ENCODE measurements around the gene KCNH2. TPM values are rescaled to one million over a fixed set of nuclear protein-coding genes. Genes with fewer than 3 reads are reported as not detected.

KCNH2 gene
- polyA plus RNA-seq, 1 experiment, result 0.06 TPM

- H3K4me3 ChIP-seq (ENCODE audit: low read depth, low read length), result no peak overlapping the region
- CTCF ChIA-PET, result interaction anchor here (0.6 to 1.5 kb wide), 3 partner anchors 18 to 140 kb away, joined by 3 to 8 read pairs (median 5); no protein-coding TSS in a partner anchor
- TF ChIP-seq CTCF (IDR thresholded peaks at IDR 0.05; ENCODE audit: insufficient read depth, low read depth, low read length), result no peak
- no peak for DNase-seq (ENCODE audit: low read depth)
- no peaks in the 10 kb centered on the region for H3K36me3 ChIP-seq (ENCODE audit: control insufficient read depth, insufficient read depth, low read length)
- peaks cover 9% of the 10 kb centered on the region for H3K27me3 ChIP-seq (ENCODE audit: control insufficient read depth, insufficient read depth, low read length)
- POLR2A ChIA-PET, result no interaction called here
These were observed 10.8 kb downstream of the KCNH2 start for GRCh38 chr7:150967349-150967748.

GRCh38 chr7:150966002-150966401 lies 12.1 kb downstream of the KCNH2 start:
- no peak for DNase-seq (ENCODE audit: low read depth)
- H3K4me3 ChIP-seq (ENCODE audit: low read depth, low read length), result no peak overlapping the region
- H3K27me3 ChIP-seq (ENCODE audit: control insufficient read depth, insufficient read depth, low read length), result peaks cover 7% of the 10 kb centered on the region
- TF ChIP-seq CTCF (IDR thresholded peaks at IDR 0.05; ENCODE audit: insufficient read depth, low read depth, low read length), result peak; percentile 25; the same call in 1 of the 2 replicates
- ChIA-PET POLR2A (no interaction called here), CTCF (interaction anchor here (0.8 to 5.4 kb wide), 3 partner anchors 19 to 42 kb away, joined by 3 to 50 read pairs (median 3); no protein-coding TSS in a partner anchor)
- H3K36me3 ChIP-seq (ENCODE audit: control insufficient read depth, insufficient read depth, low read length), result no peaks in the 10 kb centered on the region

- ChIA-PET POLR2A (no interaction called here), CTCF (interaction anchor here (0.7 to 5.4 kb wide), 6 partner anchors 15 to 147 kb away, joined by 3 to 50 read pairs (median 4); no protein-coding TSS in a partner anchor)
- DNase-seq (ENCODE audit: low read depth), result no peak
- H3K27me3 ChIP-seq (ENCODE audit: control insufficient read depth, insufficient read depth, low read length), result peaks cover 7% of the 10 kb centered on the region
- TF ChIP-seq CTCF (IDR thresholded peaks at IDR 0.05; ENCODE audit: insufficient read depth, low read depth, low read length), result no peak
- no peaks in the 10 kb centered on the region for H3K36me3 ChIP-seq (ENCODE audit: control insufficient read depth, insufficient read depth, low read length)
- no peak overlapping the region for H3K4me3 ChIP-seq (ENCODE audit: low read depth, low read length)
These were observed 12.8 kb downstream of the KCNH2 start for GRCh38 chr7:150965273-150965830.

GRCh38 chr7:150964593-150965111 lies 13.5 kb downstream of the KCNH2 start:
- no peak for TF ChIP-seq CTCF (IDR thresholded peaks at IDR 0.05; ENCODE audit: insufficient read depth, low read depth, low read length)
- H3K4me3 ChIP-seq (ENCODE audit: low read depth, low read length), result no peak overlapping the region
- ChIA-PET CTCF (interaction anchor here (0.7 to 5.4 kb wide), 5 partner anchors 15 to 148 kb away, joined by 4 to 50 read pairs (median 4); no protein-coding TSS in a partner anchor), POLR2A (no interaction called here)
- H3K36me3 ChIP-seq (ENCODE audit: control insufficient read depth, insufficient read depth, low read length), result no peaks in the 10 kb centered on the region
- peaks cover 7% of the 10 kb centered on the region for H3K27me3 ChIP-seq (ENCODE audit: control insufficient read depth, insufficient read depth, low read length)
- no peak for DNase-seq (ENCODE audit: low read depth)

- no peak for DNase-seq (ENCODE audit: low read depth)
- ChIA-PET CTCF (interaction anchor here (0.9 to 5.4 kb wide), 14 partner anchors 11 to 213 kb away, joined by 3 to 50 read pairs (median 4); no protein-coding TSS in a partner anchor), POLR2A (no interaction called here)
- Histone ChIP-seq H3K27me3 (ENCODE audit: control insufficient read depth, insufficient read depth, low read length) (peaks cover 6% of the 10 kb centered on the region), H3K4me3 (ENCODE audit: low read depth, low read length) (no peak overlapping the region), H3K36me3 (ENCODE audit: control insufficient read depth, insufficient read depth, low read length) (no peaks in the 10 kb centered on the region)
- TF ChIP-seq CTCF (IDR thresholded peaks at IDR 0.05; ENCODE audit: insufficient read depth, low read depth, low read length), result no peak
These were observed 14.2 kb downstream of the KCNH2 start for GRCh38 chr7:150963707-150964559.

Measured in BJ (cell line).